HK-2 (cell line): Measurements from ENCODE around the gene CLCA2.

Source experiments
- DNase-seq: peaks from one replicate; pipeline ENCODE4 v3.0.0-alpha.2; 2018; ENCODE audit not compliant: unreplicated experiment

CLCA2 gene

GRCh38 chr1:86430376-86430775 lies 6.4 kb downstream of the CLCA2 start:
- DNase-seq = no peak

DNA sequence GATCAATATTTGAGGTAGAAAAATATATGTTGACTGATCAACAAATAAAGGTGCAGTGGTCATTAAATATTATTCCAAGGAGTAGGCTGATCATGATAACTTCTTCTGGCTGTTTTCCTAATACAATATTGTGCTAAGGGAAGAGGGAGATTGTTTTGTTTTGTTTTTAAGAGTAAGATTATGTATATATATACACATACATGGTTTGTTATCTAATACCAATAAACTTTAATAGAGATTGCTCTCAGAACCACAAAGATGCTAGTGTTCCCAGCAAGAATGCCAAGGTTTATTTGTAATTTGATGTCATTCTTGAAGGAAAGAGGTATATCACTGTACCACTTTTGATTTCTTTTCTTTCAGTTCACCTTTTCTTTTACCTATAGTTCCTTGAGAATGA lies 10.1 kb downstream of the CLCA2 start:
- no peak for DNase-seq

DNA sequence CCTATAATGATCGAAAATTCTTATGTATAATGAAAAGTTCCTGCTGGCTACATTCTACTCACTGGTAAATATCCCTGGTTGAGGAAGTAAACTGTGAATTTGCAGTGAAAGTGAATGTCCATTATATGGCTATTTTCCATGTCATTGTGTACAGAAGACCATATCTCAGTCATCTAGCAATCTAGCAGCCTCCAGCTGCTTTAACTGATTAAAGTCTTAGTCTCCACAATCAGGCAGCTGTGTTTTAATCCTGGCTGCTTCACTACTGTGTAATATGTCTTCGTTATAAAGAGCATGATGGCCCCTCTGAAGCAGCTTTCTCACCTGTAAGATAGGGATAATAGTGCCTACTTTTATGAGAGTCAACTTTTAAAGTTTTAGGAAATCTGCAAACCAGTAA lies 11.4 kb downstream of the CLCA2 start:
- no peak for DNase-seq

DNA sequence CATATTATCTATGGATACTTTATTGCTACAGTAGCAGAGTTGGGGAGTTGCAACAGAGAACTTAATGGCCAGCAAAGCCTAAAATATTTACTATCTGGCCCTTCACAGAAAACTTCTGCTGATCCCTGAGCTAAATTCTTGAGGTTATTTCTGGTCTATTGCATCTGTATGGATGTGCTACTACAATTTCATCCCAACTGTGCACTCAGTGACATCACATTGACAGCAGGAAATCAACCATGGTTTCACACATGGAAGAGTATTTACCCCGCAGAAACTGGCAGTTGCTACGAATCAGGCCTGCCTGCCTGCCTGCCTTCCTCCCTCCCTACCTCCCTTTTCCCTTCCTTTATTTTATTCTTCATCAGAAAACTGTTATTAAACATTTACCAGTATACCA lies 12.1 kb downstream of the CLCA2 start:
- no peak for DNase-seq

- no peak for DNase-seq
Measured at GRCh38 chr1:86441581-86441980, 17.6 kb downstream of the CLCA2 start.

GRCh38 chr1:86441997-86442396 lies 18.0 kb downstream of the CLCA2 start:
- DNase-seq = no peak

GRCh38 chr1:86445919-86446318 lies 21.9 kb downstream of the CLCA2 start:
- DNase-seq = no peak

DNA sequence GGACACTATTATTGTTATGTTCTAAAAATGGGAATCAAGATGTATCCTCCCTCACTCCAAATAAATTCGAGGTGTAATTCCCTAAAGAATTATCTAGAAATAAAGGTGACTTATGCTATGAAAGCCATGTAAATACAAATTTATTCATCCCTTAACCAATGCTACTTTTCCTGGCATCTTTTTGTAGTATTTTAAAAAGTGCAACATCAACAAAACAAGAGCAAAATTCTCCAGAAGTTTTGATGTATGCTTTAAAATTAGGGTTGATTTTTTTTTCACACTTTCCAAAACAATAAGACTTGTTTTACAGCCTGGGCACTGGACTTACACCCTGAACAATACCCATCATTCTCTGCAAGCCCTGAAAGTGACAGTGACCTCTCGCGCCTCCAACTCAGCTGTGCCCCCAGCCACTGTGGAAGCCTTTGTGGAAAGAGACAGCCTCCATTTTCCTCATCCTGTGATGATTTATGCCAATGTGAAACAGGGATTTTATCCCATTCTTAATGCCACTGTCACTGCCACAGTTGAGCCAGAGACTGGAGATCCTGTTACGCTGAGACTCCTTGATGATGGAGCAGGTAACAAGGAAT lies 23.3 kb downstream of the CLCA2 start:
- no peak for DNase-seq

DNA sequence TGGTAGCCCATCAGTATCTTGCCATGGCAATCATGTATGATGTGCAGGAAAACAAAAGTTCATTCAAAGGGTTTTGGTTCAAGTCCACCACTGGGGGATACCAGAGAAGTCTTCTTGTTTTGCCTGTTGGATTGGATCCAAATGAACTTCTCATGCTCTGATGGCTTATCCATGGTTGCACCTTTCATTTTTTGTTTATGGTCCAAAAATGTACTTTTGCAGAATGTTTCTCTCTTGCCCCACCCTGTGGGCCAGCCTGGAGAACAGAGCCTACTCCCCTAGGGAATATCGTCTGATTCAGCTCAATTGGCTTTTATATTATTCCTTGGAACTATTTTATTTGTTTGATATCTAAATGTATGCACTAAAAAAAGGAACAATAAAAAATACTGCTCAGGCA lies 24.7 kb downstream of the CLCA2 start:
- DNase-seq = no peak

DNA sequence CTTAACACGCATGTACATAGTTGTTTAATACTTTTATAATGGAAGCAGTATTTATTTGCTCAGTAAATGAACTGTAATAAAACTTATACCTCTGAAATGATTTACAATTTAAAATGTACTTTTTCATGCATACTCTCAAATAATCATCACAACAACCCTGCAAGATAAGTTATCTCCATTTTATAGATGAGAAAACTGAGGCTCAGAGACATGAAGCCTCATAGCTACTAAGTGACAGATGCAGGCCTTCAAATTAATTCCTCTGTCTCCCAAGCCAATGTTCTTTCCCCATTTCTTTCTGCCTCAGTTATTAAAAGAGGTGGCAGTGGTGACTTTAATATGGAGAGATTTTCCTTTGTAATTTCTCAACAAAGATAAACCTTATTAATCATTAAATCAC lies 25.1 kb downstream of the CLCA2 start:
- DNase-seq = no peak

DNA sequence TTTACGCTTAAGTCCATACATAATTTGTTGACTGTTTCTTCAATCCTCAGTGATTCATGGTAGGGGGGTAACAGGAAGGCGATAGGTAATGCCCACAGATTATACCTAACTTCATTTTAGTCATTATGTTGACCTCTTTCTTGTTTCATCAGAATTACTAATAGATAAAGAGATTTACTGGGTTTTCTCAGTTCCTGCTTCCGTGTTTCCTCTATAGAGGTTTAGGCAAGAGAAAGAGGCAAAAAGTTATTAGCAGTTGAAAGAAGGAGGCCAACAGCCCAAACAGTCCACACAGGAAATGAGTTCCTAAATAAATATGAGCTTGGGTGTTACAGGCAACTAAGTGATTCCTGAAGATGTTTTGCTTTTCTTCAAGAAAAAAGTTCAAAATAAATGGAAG lies 26.9 kb downstream of the CLCA2 start:
- no peak for DNase-seq

- DNase-seq = no peak
Measured at GRCh38 chr1:86453664-86454063, 29.7 kb downstream of the CLCA2 start.

DNA sequence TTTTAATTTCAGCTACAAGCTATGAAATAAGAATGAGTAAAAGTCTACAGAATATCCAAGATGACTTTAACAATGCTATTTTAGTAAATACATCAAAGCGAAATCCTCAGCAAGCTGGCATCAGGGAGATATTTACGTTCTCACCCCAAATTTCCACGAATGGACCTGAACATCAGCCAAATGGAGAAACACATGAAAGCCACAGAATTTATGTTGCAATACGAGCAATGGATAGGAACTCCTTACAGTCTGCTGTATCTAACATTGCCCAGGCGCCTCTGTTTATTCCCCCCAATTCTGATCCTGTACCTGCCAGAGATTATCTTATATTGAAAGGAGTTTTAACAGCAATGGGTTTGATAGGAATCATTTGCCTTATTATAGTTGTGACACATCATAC lies 31.1 kb downstream of the CLCA2 start:
- no peak for DNase-seq

DNA sequence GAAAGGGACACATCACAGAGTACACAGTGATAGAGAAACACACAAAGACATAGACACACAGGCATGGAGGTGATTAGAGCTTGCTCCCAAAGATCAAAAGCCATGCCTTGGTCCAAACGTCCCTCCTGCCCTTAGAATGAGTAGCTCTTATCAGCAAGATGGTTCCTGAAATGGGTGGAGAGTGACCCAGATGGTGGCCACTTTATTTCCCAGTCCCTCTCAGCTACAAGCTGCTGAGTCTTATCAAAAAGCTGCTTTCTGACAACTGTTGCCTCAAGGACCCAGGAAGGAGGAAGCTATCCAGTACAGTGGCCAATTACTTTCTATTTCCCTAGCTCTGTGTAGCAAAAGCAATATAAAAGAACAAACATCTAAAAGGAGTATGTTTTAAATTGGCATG lies 37.0 kb downstream of the CLCA2 start:
- no peak for DNase-seq

- no peak for DNase-seq
Measured at GRCh38 chr1:86461482-86461881, 37.5 kb downstream of the CLCA2 start.

DNA sequence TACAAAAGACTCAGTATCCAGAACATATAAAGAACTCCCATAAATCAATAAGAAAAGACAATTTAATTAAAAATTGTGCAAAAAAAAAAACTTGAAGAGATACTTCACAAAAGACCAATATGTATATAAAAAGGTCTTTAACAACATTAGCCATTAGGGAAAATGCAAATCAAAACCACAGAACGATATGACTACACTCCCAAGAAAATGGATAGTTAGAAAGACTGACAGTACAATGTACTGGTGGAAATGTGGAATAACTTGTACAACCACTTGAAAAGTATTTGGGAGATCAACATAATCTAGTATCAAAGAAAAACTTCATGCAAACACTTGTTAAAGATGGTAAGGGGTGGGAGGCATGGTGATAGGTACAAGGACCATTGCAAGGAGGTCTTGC lies 40.8 kb downstream of the CLCA2 start:
- DNase-seq = no peak

DNA sequence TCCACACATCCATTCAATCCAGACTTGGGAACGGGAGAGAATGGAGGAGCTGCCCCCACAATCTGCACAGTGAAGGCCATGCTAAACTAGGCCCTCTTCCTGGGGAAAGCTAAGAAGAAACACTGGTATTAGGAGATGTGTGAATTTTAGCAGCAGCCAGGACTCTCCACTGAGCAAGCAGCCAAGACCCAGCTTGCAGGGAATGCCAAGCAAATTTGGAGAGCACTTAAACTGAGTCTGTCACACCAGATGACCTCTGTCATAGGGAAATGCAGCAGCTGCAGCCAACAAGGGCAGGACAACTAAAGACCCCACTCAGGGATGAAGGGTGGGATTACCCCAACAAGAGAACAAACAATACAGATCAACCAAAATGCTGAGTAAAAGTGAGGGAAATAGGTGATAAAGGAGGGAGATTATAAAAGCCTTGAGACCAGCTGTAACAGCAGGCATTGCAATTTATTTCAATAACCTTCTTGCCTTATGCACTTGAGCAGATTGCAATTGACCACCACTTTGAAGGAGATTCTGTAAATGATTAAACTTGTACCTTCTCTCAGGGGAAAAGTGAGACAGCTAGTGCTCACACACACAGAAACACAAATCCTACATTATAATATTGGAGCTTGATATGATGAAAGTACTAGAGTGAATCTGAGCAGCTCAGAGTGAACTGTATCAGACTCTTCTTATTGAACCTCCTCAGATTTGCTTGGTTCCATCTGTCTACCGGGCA lies 42.3 kb downstream of the CLCA2 start:
- no peak for DNase-seq

DNA sequence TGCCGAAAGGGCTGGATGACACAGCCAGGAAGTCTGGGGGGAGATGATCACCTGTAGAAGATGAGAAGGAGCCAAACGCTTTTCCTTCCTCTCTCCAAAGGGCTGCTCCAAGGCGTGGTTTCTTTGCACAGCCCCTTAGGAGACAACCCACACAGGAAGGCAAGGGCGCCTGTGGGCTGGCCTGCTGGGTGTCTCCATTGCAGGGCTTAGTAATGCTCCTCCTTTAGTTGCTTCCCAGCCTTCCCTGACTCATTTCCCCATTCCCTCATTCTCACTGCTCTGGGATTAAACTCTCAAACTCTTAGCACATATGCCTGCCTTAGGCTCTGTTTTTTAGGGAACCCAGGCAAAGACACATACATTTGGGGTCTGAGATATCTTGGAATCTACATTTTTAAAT lies 43.0 kb downstream of the CLCA2 start:
- no peak for DNase-seq

- no peak for DNase-seq
Measured at GRCh38 chr1:86468501-86468977, 44.6 kb downstream of the CLCA2 start, which contains the start of gene CLCA1. Gene CLCA1, plus strand, starts transcription at chr1:86468927. Its CDS starts 45 bp downstream, at chr1:86468972.

DNA sequence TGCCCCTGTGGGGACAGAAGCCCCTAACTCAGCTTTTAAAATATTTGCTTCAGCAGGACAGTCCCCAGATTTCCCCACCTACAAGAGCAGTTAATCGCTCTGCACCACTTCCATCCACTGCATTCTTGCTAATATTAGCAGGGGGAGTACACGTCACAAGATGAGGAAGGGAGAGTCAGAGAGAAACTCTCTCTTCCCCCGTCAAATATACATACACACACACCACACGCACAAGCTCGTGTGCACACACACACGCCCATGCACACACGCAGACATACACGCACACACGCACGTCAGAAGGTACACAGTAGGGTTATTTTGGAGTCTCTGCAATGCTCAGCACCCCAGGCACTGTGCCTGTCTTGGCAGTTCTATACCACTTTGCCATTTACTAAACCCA lies 46.9 kb downstream of the CLCA2 start:
- DNase-seq = no peak

GRCh38 chr1:86471291-86471690 lies 47.3 kb downstream of the CLCA2 start:
- no peak for DNase-seq

DNA sequence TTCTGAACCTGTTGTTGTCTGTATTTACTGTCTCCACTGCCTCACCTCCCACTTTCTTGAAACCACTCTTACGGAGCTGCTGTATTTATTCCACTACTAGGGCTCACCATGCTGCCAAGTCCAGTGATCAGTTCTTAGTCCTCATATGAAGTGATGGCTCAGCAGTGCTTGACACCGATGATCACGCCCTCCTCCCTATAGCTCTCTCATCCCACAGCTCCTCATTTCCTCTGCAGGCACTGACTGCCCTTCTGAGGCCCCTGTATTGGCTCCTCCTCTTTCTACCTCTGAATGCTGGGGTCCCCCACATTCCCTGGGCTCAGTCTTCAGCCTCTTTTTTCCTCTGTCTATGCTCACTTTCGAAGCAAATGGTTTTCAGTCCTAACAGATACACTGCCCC lies 48.2 kb downstream of the CLCA2 start:
- no peak for DNase-seq

GRCh38 chr1:86472767-86473166 lies 48.8 kb downstream of the CLCA2 start:
- no peak for DNase-seq

- DNase-seq = no peak
Measured at GRCh38 chr1:86477256-86477655, 53.3 kb downstream of the CLCA2 start.
